ENCODE results near the gene PTPRN2. TPM values are rescaled to one million over a fixed set of nuclear protein-coding genes. Genes with fewer than 3 reads are reported as not detected.
"Not testable (repeated sequence)": the region's sequence is repeated elsewhere in the genome, so short reads cannot be mapped to it uniquely, and the experiment has no call there.

PTPRN2 gene
- polyA plus RNA-seq, 4 donors, result 7.4 to 9.6 (median 8.8) TPM

GRCh38 chr7:158055726-158056510 lies 531.7 kb downstream of the PTPRN2 start:
- no peak for DNase-seq (ENCODE audit: low read depth in 4 of 4, low spot score in 3 of 4)

GRCh38 chr7:158054611-158055010 lies 533.0 kb downstream of the PTPRN2 start:
- no peak for DNase-seq (ENCODE audit: low read depth in 4 of 4, low spot score in 3 of 4)

- no peak for DNase-seq (ENCODE audit: low read depth in 4 of 4, low spot score in 3 of 4)
Measured at GRCh38 chr7:158054081-158054480, 533.5 kb downstream of the PTPRN2 start.

GRCh38 chr7:158053183-158053915 lies 534.3 kb downstream of the PTPRN2 start:
- no peak for DNase-seq (ENCODE audit: low read depth in 4 of 4, low spot score in 3 of 4)

GRCh38 chr7:158052381-158053060 lies 535.1 kb downstream of the PTPRN2 start:
- DNase-seq (ENCODE audit: low read depth in 4 of 4, low spot score in 3 of 4), result no peak

GRCh38 chr7:158051776-158052175 lies 535.8 kb downstream of the PTPRN2 start:
- DNase-seq (ENCODE audit: low read depth in 4 of 4, low spot score in 3 of 4), result no peak

GRCh38 chr7:158050978-158051651 lies 536.5 kb downstream of the PTPRN2 start:
- no peak for DNase-seq (ENCODE audit: low read depth in 4 of 4, low spot score in 3 of 4)

GRCh38 chr7:158050441-158050977 lies 537.1 kb downstream of the PTPRN2 start:
- DNase-seq (ENCODE audit: low read depth in 4 of 4, low spot score in 3 of 4), result no peak

- DNase-seq (ENCODE audit: low read depth in 4 of 4, low spot score in 3 of 4), result no peak
Measured at GRCh38 chr7:158049271-158049670, 538.4 kb downstream of the PTPRN2 start.

- no peak for DNase-seq (ENCODE audit: low read depth in 4 of 4, low spot score in 3 of 4)
Measured at GRCh38 chr7:158048569-158048968, 539.1 kb downstream of the PTPRN2 start.

GRCh38 chr7:158047391-158048059 lies 540.1 kb downstream of the PTPRN2 start:
- no peak for DNase-seq (ENCODE audit: low read depth in 4 of 4, low spot score in 3 of 4)

- not testable (repeated sequence) for DNase-seq (ENCODE audit: low read depth in 4 of 4, low spot score in 3 of 4)
Measured at GRCh38 chr7:158046246-158046645, 541.4 kb downstream of the PTPRN2 start.

GRCh38 chr7:158044482-158044823 lies 543.2 kb downstream of the PTPRN2 start:
- no peak for DNase-seq (ENCODE audit: low read depth in 4 of 4, low spot score in 3 of 4)

- DNase-seq (ENCODE audit: low read depth in 4 of 4, low spot score in 3 of 4), result no peak
Measured at GRCh38 chr7:158043551-158044481, 543.8 kb downstream of the PTPRN2 start.

GRCh38 chr7:158042156-158042880 lies 545.3 kb downstream of the PTPRN2 start:
- DNase-seq (ENCODE audit: low read depth in 4 of 4, low spot score in 3 of 4), result no peak

- no peak for DNase-seq (ENCODE audit: low read depth in 4 of 4, low spot score in 3 of 4)
Measured at GRCh38 chr7:158040199-158040598, 547.4 kb downstream of the PTPRN2 start.

- DNase-seq (ENCODE audit: low read depth in 4 of 4, low spot score in 3 of 4), result no peak
Measured at GRCh38 chr7:158039270-158039669, 548.4 kb downstream of the PTPRN2 start.

GRCh38 chr7:158037211-158037610 lies 550.4 kb downstream of the PTPRN2 start:
- DNase-seq (ENCODE audit: low read depth in 4 of 4, low spot score in 3 of 4), result no peak

Data from right renal pelvis (tissue), 4 donors.